GM19193 (cell line): ENCODE results near the gene ATP8B3.

Source experiments
- POLR2A ChIP-seq: IDR thresholded peaks from 4 replicates; pipeline ENCODE4 v1.6.1; 2011; ENCODE audit not compliant: insufficient read depth, insufficient read length; ENCODE audit errors: extremely low read depth

Gene ATP8B3

GRCh38 chr19:1855040-1855827, 43.2 kb upstream of the ATP8B3 start:
- peak; percentile 60 for TF ChIP-seq POLR2A

- TF ChIP-seq POLR2A = no peak
These were observed 42.5 kb upstream of the ATP8B3 start for GRCh38 chr19:1854542-1855039.

GRCh38 chr19:1854039-1854541, 42.0 kb upstream of the ATP8B3 start:
- no peak for TF ChIP-seq POLR2A

- TF ChIP-seq POLR2A = peak; percentile 20
These were observed 41.4 kb upstream of the ATP8B3 start for GRCh38 chr19:1853295-1854038.

GRCh38 chr19:1852581-1853128, 40.6 kb upstream of the ATP8B3 start:
- TF ChIP-seq POLR2A = no peak

- TF ChIP-seq POLR2A = no peak
These were observed 39.8 kb upstream of the ATP8B3 start for GRCh38 chr19:1851654-1852580.

GRCh38 chr19:1850809-1851653, 39.0 kb upstream of the ATP8B3 start:
- TF ChIP-seq POLR2A = no peak

GRCh38 chr19:1849886-1850398, 37.9 kb upstream of the ATP8B3 start:
- no peak for TF ChIP-seq POLR2A

- no peak for TF ChIP-seq POLR2A
These were observed 37.0 kb upstream of the ATP8B3 start for GRCh38 chr19:1849132-1849474.

GRCh38 chr19:1848399-1849131, 36.5 kb upstream of the ATP8B3 start, which contains the start of gene REXO1:
TSS of gene REXO1 (minus strand) at chr19:1848483. CDS start at chr19:1848358, 125 bp downstream.
- peak; percentile 85 for TF ChIP-seq POLR2A

- no peak for TF ChIP-seq POLR2A
These were observed 35.8 kb upstream of the ATP8B3 start for GRCh38 chr19:1847684-1848398.

- no peak for TF ChIP-seq POLR2A
These were observed 35.2 kb upstream of the ATP8B3 start for GRCh38 chr19:1847348-1847683.
